ENCODE results near the gene MRPS31.

GRCh38 chr13:40799508-40799907 is 28.5 kb upstream of the MRPS31 start:
- TF ChIP-seq CTCF (IDR thresholded peaks at IDR 0.05; ENCODE audit: low read depth, low read length, missing input control): no peak
- no peak for TF ChIP-seq MAX (IDR thresholded peaks at IDR 0.05)
- no peak for TF ChIP-seq YY1 (IDR thresholded peaks at IDR 0.05)
- no peak for TF ChIP-seq ZBTB33 (IDR thresholded peaks at IDR 0.05)
- no peak for TF ChIP-seq JUND (IDR thresholded peaks at IDR 0.05)
- TF ChIP-seq TAF1 (conservative IDR thresholded peaks at IDR 0.05): no peak
